Liver (tissue), 3 donors: ENCODE results near the gene GSTT2B.
"Not testable (repeated sequence)": the region's sequence is repeated elsewhere in the genome, so short reads cannot be mapped to it uniquely, and the experiment has no call there.

ENCODE experiments used
- ATF3 ChIP-seq: IDR thresholded peaks from 2 replicates; pipeline ENCODE4 v1.6.1; 2016; ENCODE audit warnings: antibody characterized with exemption
- JUND ChIP-seq, 2 donors: IDR thresholded peaks; 2 replicates each; pipeline ENCODE4 v1.6.1; 2016; ENCODE audit warnings: antibody characterized with exemption in 2 of 2
- MAX ChIP-seq: IDR thresholded peaks from 2 replicates; pipeline ENCODE4 v1.6.1; 2016; ENCODE audit warnings: antibody characterized with exemption
- SP1 ChIP-seq: IDR thresholded peaks from 2 replicates; pipeline ENCODE4 v1.6.1; 2018; ENCODE audit warnings: antibody characterized with exemption, mild to moderate bottlenecking
- ZBTB33 ChIP-seq: IDR thresholded peaks from 2 replicates; pipeline ENCODE4 v1.6.1; 2016; ENCODE audit warnings: antibody characterized with exemption
- TF ChIP-seq, protein P1 (sequence below): fragments of 150-350 bp; IDR thresholded peaks from 2 replicates; pipeline ENCODE4 v1.5.1; 2017; ENCODE audit warnings: improper control_type of control experiment, low read depth, low read length; ENCODE audit not compliant: missing input control
- donor health status: healthy.
- donor health status: healthy.

DNA sequence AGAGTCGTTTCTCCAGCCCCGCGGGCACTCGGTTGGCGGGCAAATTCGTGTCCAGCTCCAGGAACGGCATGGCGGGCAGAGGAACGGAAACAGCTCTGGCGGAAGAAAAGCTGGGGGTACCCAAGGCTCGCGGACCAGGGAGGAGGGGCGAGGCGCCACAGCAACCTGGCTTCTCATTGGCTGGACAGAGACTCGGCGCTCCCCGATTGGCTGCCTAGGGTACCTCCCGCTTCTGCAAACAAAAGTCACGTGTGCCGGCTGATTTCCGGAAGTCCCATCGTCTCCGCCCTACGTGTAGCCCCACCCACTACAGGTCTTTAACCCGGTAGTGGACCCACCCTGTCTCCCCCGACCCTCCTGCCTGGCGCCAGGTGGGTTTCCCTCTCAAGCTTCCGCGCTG lies 13.3 kb upstream of the GSTT2B start, which contains the start of gene DDT:
- TF ChIP-seq, protein P1, sequence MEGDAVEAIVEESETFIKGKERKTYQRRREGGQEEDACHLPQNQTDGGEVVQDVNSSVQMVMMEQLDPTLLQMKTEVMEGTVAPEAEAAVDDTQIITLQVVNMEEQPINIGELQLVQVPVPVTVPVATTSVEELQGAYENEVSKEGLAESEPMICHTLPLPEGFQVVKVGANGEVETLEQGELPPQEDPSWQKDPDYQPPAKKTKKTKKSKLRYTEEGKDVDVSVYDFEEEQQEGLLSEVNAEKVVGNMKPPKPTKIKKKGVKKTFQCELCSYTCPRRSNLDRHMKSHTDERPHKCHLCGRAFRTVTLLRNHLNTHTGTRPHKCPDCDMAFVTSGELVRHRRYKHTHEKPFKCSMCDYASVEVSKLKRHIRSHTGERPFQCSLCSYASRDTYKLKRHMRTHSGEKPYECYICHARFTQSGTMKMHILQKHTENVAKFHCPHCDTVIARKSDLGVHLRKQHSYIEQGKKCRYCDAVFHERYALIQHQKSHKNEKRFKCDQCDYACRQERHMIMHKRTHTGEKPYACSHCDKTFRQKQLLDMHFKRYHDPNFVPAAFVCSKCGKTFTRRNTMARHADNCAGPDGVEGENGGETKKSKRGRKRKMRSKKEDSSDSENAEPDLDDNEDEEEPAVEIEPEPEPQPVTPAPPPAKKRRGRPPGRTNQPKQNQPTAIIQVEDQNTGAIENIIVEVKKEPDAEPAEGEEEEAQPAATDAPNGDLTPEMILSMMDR, result not testable (repeated sequence)
- not testable (repeated sequence) for TF ChIP-seq JUND (IDR thresholded peaks at IDR 0.05); MAX; SP1; ZBTB33; ATF3
